DOHH2 (cell line): ENCODE results near the gene PTPRN2.

Experiments
- EZH2phosphoT487 ChIP-seq: fragments of 200-600 bp; sonication (generic); IDR thresholded peaks from 2 replicates; pipeline ENCODE4 v1.6.1; 2017; ENCODE audit warnings: borderline replicate concordance, mild to moderate bottlenecking, antibody characterized with exemption, low read length, moderate library complexity, mixed read lengths
- TF ChIP-seq, protein P1 (sequence below): fragments of 200-600 bp; sonication (generic); IDR thresholded peaks from one replicate; pipeline ENCODE4 v1.5.1; 2014; ENCODE audit warnings: antibody characterized with exemption, mild to moderate bottlenecking, low read depth, low read length; ENCODE audit not compliant: poor library complexity, severe bottlenecking

DNA sequence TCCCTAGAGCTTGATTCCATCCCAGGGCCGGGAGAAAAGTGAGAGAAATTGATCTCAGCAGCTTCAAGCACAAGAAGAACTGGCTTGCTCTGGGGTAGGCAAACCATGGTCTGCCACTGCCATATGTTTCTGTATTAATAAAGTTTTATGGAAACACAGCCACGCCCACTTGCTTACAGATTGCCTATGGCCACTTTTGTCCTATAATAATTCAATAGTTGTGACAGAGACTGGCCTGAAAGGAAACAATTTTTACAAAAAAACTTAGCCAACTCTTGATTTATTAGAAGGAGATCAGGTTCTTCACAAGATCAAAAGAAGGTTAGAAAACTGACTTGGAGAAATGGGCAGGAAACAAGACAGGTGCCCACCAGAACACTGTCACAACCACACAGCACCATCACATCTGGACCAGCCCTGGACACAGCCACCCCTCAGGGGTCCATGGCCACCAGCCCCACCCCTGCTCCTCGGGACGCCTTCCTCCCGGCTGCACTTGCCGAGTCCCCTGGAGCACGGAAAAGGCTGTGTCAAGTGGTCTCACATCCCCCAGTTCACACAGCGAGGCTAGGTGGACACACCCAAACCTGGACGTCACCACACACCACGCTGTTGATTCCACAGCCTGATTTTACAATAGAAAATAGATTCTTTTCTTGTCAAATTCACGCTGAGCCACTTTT lies 85.4 kb downstream of the PTPRN2 start:
- TF ChIP-seq, protein P1, sequence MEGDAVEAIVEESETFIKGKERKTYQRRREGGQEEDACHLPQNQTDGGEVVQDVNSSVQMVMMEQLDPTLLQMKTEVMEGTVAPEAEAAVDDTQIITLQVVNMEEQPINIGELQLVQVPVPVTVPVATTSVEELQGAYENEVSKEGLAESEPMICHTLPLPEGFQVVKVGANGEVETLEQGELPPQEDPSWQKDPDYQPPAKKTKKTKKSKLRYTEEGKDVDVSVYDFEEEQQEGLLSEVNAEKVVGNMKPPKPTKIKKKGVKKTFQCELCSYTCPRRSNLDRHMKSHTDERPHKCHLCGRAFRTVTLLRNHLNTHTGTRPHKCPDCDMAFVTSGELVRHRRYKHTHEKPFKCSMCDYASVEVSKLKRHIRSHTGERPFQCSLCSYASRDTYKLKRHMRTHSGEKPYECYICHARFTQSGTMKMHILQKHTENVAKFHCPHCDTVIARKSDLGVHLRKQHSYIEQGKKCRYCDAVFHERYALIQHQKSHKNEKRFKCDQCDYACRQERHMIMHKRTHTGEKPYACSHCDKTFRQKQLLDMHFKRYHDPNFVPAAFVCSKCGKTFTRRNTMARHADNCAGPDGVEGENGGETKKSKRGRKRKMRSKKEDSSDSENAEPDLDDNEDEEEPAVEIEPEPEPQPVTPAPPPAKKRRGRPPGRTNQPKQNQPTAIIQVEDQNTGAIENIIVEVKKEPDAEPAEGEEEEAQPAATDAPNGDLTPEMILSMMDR: no peak
- no peak for TF ChIP-seq EZH2phosphoT487
